ENCODE data around the gene LRRC8D. TPM values are rescaled to one million over a fixed set of nuclear protein-coding genes. Genes with fewer than 3 reads are reported as not detected.

LRRC8D gene
- total RNA-seq, 1 donor from 2014 or later = 42.1 TPM

DNA sequence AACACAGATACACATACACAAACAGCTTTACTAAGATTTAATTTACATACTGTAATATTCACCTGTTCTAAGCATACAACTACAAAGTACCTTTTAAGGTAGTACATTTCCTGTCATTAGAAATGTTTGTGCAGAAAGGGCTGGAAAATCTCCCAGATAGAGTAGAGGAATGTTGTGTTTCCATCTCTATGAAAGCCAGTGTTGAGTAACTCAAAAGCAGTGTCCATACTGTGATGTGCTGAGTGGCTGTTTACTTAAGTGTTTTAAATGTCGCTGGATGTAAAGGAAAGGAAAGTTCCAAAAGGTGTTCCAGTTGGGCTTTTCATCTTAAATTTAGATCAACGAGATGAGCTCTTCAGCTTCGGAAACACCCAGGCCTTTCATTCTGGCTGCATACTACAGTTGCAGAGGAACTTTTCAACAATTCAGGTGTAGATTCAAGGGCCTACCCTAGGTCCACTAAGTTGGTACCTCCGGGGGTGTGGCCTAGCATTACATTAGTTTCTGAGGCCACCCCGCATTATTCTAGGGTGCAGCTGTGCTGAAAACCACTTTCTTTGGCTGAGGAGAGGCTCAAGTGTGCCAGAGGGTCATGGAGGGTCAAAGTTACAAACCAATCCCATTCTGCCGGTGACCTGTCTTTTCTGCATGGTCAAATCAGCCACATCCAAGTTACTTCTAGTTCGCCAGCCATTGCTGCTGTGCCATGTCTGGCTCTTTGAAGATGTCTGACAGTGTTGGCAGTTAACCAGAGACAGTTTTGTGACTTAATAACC, 78.1 kb downstream of the LRRC8D start:
- TF ChIP-seq, protein P1, sequence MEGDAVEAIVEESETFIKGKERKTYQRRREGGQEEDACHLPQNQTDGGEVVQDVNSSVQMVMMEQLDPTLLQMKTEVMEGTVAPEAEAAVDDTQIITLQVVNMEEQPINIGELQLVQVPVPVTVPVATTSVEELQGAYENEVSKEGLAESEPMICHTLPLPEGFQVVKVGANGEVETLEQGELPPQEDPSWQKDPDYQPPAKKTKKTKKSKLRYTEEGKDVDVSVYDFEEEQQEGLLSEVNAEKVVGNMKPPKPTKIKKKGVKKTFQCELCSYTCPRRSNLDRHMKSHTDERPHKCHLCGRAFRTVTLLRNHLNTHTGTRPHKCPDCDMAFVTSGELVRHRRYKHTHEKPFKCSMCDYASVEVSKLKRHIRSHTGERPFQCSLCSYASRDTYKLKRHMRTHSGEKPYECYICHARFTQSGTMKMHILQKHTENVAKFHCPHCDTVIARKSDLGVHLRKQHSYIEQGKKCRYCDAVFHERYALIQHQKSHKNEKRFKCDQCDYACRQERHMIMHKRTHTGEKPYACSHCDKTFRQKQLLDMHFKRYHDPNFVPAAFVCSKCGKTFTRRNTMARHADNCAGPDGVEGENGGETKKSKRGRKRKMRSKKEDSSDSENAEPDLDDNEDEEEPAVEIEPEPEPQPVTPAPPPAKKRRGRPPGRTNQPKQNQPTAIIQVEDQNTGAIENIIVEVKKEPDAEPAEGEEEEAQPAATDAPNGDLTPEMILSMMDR (IDR thresholded peaks at IDR 0.05; ENCODE audit: unreplicated experiment) = no peak
- Mint-ChIP-seq H3K4me3 (ENCODE audit: low read depth) (no peak overlapping the region), H3K36me3 (ENCODE audit: insufficient read depth) (peaks cover 1% of the 10 kb centered on the region), H3K27ac (no peak overlapping the region), H3K9me3 (ENCODE audit: low read depth) (no peaks in the 10 kb centered on the region), H3K4me1 (ENCODE audit: low read depth) (peaks cover 24% of the 10 kb centered on the region), H3K27me3 (no peaks in the 10 kb centered on the region)
- DNase-seq (ENCODE audit: low spot score, unreplicated experiment) = no peak

DNA sequence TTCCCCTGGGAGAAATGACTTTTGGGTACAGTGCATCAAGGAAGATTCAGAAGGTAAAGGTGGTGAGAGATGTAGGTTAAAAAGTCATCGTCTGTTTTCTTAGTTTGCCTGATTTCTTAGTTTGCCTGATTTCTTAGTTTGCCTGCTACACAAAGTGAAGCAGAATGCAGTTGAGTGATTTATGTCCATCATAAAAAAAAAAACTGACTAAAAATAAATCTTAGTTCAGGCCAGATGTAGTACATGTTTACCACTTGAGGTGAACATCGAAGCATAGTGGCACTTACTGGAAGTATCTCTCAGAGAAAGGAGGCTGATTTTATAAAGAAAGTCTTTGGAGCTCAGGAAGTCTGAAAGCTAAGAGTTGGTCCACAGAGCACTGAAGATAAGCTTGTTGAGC, 79.5 kb downstream of the LRRC8D start:
- H3K4me3 Mint-ChIP-seq (ENCODE audit: low read depth) = no peak overlapping the region
- H3K27ac Mint-ChIP-seq = peak overlapping the region; percentile 67
- no peaks in the 10 kb centered on the region for H3K9me3 Mint-ChIP-seq (ENCODE audit: low read depth)
- TF ChIP-seq, protein P1 (IDR thresholded peaks at IDR 0.05; ENCODE audit: unreplicated experiment) = no peak
- H3K27me3 Mint-ChIP-seq = no peaks in the 10 kb centered on the region
- peaks cover 24% of the 10 kb centered on the region for H3K4me1 Mint-ChIP-seq (ENCODE audit: low read depth)
- no peak for DNase-seq (ENCODE audit: low spot score, unreplicated experiment)
- H3K36me3 Mint-ChIP-seq (ENCODE audit: insufficient read depth) = peaks cover 1% of the 10 kb centered on the region

DNA sequence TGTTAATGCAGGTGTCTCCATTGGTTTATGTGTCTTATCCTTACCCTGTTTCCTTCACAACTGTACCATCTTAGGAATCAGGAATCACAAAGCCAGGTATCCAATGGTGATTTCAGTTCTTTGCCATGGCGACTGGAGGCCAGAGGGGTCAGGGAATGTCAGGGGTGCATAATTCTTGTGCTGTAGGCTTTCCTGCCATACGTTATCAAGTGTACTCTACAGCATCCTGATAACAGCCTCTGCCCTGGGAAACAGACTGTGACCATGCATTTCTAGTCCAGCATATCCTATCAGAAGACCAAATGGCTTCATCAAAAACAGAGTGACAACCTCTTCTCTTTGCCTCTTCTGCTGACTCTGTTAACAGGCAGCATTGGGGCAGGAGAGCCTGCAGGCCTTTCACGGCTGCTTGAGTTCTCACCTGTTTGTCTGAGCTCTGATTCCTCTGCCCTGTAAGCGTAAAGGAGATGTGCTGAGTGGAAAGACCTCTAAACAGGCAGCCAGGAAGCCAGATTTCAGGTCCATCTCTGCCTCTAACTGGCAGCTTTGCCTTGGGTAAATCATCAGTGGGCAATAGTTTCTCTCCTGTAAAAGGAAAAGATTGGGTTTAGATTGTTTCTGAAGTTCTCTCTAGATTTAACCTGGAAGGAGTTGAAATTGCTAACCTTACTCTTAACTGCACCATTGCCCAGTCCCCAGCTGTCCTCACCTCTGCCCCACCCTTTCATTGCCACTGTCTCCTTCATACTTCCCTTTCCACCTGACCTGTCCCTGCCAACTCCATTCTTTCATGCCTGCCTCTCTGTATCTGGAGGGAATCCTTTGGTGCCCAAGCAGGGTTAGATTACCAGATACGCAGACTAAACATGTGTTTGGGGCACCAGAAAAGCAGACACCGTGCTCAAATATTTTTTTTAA, 80.2 kb downstream of the LRRC8D start:
- no peak for DNase-seq (ENCODE audit: low spot score, unreplicated experiment)
- TF ChIP-seq, protein P1 (IDR thresholded peaks at IDR 0.05; ENCODE audit: unreplicated experiment) = no peak
- Mint-ChIP-seq H3K4me3 (ENCODE audit: low read depth) (no peak overlapping the region), H3K4me1 (ENCODE audit: low read depth) (peaks cover 28% of the 10 kb centered on the region), H3K9me3 (ENCODE audit: low read depth) (no peaks in the 10 kb centered on the region), H3K27ac (peak overlapping the region; percentile 65), H3K36me3 (ENCODE audit: insufficient read depth) (no peaks in the 10 kb centered on the region), H3K27me3 (no peaks in the 10 kb centered on the region)

DNA sequence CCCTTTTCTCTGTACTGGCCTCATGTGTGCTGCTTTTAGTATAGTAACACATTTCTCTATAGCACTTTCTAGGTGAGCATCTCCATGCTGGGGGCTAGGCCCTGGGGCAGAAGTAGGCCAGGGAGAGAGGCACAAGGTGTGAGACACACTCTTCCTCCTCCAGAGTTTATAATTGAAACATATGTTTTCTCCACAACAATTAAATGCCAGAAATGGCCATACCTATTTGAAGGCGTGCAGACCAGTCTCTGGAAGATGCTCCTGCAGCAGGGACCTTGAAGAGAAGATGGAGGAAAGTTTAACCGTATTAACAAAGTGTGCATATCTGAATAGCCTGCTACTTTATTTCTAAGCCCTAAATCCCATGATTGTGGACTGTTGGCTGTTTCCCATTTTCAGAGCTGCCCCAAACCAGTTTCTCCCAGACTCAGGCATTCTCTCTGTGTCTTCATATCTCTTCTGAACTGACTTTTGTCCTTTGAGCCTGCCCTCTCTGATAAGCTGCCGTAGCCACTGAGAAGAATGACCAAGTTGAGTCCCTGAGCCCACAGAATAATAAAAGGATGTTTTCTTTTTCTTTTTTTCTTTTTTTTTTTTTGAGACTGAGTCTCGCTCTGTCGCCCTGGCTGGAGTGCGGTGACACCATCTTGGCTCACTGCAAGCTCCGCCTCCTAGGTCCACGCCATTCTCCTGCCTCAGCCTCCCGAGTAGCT, 81.3 kb downstream of the LRRC8D start:
- Mint-ChIP-seq H3K36me3 (ENCODE audit: insufficient read depth) (no peaks in the 10 kb centered on the region), H3K9me3 (ENCODE audit: low read depth) (no peaks in the 10 kb centered on the region), H3K27ac (peak overlapping the region; percentile 65), H3K4me3 (ENCODE audit: low read depth) (no peak overlapping the region), H3K27me3 (no peaks in the 10 kb centered on the region), H3K4me1 (ENCODE audit: low read depth) (peaks cover 34% of the 10 kb centered on the region)
- DNase-seq (ENCODE audit: low spot score, unreplicated experiment) = no peak
- TF ChIP-seq, protein P1 (IDR thresholded peaks at IDR 0.05; ENCODE audit: unreplicated experiment) = no peak

DNA sequence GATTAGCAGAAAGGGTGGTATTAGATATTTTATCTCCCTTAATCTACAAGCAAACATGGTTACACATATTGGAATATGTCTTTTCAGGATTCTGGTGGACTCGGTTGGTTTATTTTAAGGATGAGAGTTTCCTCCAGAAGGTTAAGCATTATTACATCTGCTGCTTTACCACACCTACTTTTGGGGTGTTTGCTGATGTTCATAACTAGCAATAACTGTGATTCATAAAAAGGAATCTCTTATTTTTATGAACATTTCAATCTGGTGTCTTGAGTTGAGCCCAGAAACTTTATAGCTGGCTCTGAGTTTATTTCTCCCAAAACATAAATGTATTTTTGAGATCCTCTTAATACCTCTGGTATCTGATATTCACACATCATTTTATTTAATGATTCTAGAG, 82.7 kb downstream of the LRRC8D start:
- Mint-ChIP-seq H3K27me3 (no peaks in the 10 kb centered on the region), H3K36me3 (ENCODE audit: insufficient read depth) (no peaks in the 10 kb centered on the region), H3K4me3 (ENCODE audit: low read depth) (no peak overlapping the region), H3K9me3 (ENCODE audit: low read depth) (no peaks in the 10 kb centered on the region), H3K4me1 (ENCODE audit: low read depth) (peaks cover 41% of the 10 kb centered on the region), H3K27ac (peak overlapping the region; percentile 47)
- no peak for DNase-seq (ENCODE audit: low spot score, unreplicated experiment)
- TF ChIP-seq, protein P1 (IDR thresholded peaks at IDR 0.05; ENCODE audit: unreplicated experiment) = no peak

Data from progenitor cell of endocrine pancreas (in vitro differentiated cells).